D721Med (cell line): ENCODE results near the gene LRP8.

ENCODE experiments used
- DNase-seq: peaks from one replicate; pipeline ENCODE4 v3.0.0; 2011; ENCODE audit warnings: low spot score; ENCODE audit not compliant: insufficient read length
- FAIRE-seq: peaks from 2 replicates; lab custom pipeline; 2011; peaks lifted over from hg19 to GRCh38; lab: Jason Lieb, UNC
- CTCF ChIP-seq: IDR thresholded peaks from 2 replicates; pipeline ENCODE4 v1.5.1; 2012; ENCODE audit warnings: mild to moderate bottlenecking, control low read depth; ENCODE audit not compliant: insufficient read depth; ENCODE audit errors: missing control alignments

The LRP8 gene

GRCh38 chr1:53241828-53242227 lies 86.0 kb downstream of the LRP8 start:
- DNase-seq (no peak), FAIRE-seq (no peak)
- TF ChIP-seq CTCF: no peak

- peak; percentile 93 for DNase-seq
- no peak for TF ChIP-seq CTCF
- peak; percentile 63 for FAIRE-seq
Observed at GRCh38 chr1:53238197-53239155, 89.4 kb downstream of the LRP8 start, which contains the start of gene MAGOH. TSS of gene MAGOH (minus strand) at chr1:53238518. CDS start at chr1:53238448, 70 bp downstream.

GRCh38 chr1:53237638-53238037 lies 90.2 kb downstream of the LRP8 start:
- FAIRE-seq: no peak

GRCh38 chr1:53220962-53221286 lies 106.9 kb downstream of the LRP8 start:
- DNase-seq: no peak
- no peak for TF ChIP-seq CTCF
- FAIRE-seq: no peak

More at GRCh38 chr1:53237638-53238037, 90.2 kb downstream of the LRP8 start:
- no peak for DNase-seq
- TF ChIP-seq CTCF: no peak

- TF ChIP-seq CTCF: no peak
- FAIRE-seq (no peak), DNase-seq (peak; percentile 58)
Observed at GRCh38 chr1:53220171-53220961, 107.5 kb downstream of the LRP8 start, which contains the start of gene CZIB. TSS of gene CZIB (minus strand) at chr1:53220634. CDS start at chr1:53220575, 59 bp downstream.

GRCh38 chr1:53219711-53220110 lies 108.2 kb downstream of the LRP8 start:
- FAIRE-seq: no peak
- DNase-seq: no peak
- TF ChIP-seq CTCF: no peak
